GM21381 (cell line): Measurements from ENCODE around the gene FUOM.
A peak's percentile ranks its signal among the peaks of the same experiment; 100 is the strongest.

Experiments used
- ATAC-seq: cut with Tn5 transposase; IDR thresholded peaks from one replicate; pipeline ENCODE4 v1.9.1; 2021; ENCODE audit warnings: mild to moderate bottlenecking, moderate library complexity; ENCODE audit not compliant: unreplicated experiment

FUOM gene

GRCh38 chr10:133315847-133316246 lies 42.0 kb downstream of the FUOM start:
- no peak for ATAC-seq

DNA sequence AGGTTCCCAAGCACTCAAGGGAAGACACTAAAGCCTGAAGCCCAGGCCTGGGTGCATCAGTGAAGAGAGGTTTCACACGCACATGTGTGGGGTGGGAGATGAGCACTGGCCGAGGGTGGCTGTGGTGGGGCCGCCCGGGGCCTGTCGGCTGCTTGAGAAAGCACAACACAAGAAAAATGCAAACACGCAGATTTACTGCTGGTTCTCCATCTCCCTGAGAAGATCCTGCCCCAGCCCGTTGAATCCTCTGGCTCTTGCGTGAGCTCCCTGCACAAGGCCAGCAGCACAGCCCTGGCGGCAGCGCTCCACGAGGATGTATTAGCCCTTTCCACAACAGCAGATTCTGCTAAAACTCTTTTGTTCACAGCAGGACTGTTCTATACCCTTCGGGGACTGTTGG lies 42.9 kb downstream of the FUOM start:
- ATAC-seq = no peak

- ATAC-seq = no peak
Measured at GRCh38 chr10:133313192-133313591, 44.6 kb downstream of the FUOM start.

DNA sequence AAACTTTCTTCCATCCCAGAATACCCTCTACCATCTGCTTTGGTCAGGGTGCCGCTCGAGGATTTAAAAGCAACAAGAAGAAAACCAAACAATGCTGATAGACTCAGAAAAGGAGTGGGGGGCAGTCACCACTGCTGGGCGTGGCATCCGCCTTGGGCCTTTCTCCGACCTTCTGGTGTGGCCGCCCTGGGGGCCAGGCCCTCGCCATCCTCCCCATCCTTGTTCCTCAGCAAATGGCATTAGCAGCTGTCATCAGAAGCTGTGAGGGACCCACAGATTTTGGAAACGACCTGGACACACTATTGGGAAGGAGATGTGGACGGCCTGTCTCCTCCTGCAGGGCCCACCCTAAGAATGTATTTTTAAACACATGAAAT lies 45.1 kb downstream of the FUOM start:
- ATAC-seq = no peak

DNA sequence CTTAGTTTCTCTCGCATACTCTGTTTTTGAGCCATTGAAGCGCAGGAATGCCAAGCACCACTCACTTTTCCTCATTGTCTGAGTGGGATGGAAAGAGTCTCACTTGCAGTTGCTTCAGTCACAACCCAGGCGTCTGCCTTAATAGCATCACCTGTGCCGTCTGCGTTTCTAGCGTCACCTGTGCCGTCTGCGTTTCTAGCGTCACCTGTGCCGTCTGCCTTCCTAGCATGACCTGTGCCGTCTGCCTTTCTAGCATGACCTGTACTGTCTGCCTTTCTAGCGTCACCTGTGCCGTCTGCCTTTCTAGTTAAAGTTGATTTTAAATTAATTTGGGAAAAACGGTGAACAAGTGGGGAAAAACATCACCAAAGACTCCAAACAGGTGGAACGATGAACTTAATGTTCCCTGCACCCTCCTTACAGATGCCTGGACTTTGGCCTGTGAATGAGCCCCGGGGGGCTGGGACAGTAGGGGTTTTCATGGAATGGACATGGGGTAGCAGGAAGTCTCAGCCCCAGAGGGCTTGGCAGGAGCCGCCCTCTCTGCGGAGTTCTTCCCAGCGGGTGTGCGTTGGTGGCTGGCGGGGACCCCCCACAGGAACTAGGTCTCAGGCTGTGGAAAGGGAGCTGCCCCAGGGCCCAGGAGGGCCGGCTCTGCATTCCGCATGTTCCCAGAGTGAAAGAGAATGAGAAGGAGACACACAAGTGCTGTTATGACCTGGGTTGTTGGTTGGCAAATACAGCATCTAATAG lies 45.6 kb downstream of the FUOM start:
- ATAC-seq = no peak

DNA sequence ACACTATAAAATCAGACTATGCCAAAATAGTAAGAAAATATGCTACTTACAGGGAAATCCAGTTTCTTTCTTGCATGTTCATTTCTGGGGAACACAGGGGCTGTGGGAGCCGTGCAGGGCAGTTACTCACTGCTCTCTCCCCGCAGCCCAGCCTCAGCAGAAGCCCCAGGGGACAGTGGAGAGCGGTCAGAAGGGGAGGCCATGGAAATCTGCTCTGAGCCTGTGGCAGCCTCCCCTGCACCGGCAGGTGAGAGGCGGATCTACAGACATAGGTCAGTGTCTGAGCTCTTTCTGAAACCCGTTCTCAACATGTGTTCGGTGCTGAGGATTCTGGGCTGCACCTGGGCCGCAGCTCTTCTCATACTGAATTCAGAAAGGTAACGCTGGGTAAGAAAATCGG lies 46.2 kb downstream of the FUOM start:
- ATAC-seq = no peak

DNA sequence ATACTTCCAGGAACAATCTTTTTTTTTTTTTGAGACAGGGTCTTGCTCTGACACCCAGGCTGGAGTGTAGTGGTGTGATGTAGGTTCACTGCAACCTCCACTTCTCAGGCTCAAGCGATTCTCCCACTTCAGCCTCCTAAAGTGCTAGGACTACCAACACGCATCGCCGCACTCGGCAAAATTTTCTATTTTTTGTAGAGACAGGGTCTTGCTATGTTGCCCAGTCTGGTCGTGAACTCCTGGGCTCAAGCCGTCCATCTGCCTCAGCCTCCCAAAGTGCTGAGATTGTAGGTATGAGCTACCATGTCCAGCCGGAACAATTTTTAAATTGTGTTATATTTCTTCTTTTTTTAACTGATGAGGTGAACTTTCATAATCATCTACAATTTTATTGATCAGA lies 47.0 kb downstream of the FUOM start:
- ATAC-seq = no peak

GRCh38 chr10:133310399-133310755 lies 47.4 kb downstream of the FUOM start:
- no peak for ATAC-seq

GRCh38 chr10:133309720-133310398 lies 48.0 kb downstream of the FUOM start:
- no peak for ATAC-seq

- peak; percentile 71 for ATAC-seq
Measured at GRCh38 chr10:133309100-133309719, 48.6 kb downstream of the FUOM start.

DNA sequence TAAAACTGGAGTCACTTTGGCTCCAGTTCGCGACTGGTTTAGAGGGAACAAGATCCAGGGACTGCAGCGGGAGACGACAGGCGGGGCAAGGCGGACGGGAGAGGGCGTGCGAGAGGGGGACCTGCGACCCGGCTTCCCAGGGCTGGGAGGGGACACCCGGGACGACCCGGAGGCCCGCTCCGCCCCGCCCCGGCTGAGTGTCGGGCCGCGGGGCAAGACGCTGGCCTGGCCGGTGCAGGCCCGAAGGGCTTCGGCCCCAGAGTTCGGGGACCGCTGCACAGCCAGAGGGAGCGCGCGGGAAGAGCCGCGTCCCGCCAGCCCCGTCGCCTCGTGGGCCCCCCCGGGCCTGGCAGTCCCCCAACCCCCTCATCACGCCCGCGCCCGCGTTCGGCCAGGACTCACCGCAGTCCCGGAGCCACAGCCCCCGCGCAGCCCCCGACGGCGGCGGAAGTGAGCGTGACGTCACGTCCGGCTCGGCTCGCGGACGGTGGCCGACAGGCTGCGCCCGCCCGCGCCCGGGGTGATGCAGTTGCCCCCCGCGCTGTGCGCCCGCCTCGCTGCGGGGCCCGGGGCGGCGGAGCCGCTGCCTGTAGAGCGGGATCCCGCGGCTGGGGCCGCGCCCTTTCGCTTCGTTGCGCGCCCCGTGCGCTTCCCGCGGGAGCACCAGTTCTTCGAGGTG lies 49.3 kb downstream of the FUOM start, which contains the start of the genes TUBGCP2 and ZNF511:
Gene TUBGCP2 (minus strand): TSS at position 452 of the 679 bp plus-strand sequence. CDS start 5,931 bp downstream, outside the sequence.
Gene ZNF511 (plus strand): TSS at position 494 of the 679 bp plus-strand sequence. CDS start 30 bp downstream, at position 524.
- ATAC-seq = peak; percentile 72

DNA sequence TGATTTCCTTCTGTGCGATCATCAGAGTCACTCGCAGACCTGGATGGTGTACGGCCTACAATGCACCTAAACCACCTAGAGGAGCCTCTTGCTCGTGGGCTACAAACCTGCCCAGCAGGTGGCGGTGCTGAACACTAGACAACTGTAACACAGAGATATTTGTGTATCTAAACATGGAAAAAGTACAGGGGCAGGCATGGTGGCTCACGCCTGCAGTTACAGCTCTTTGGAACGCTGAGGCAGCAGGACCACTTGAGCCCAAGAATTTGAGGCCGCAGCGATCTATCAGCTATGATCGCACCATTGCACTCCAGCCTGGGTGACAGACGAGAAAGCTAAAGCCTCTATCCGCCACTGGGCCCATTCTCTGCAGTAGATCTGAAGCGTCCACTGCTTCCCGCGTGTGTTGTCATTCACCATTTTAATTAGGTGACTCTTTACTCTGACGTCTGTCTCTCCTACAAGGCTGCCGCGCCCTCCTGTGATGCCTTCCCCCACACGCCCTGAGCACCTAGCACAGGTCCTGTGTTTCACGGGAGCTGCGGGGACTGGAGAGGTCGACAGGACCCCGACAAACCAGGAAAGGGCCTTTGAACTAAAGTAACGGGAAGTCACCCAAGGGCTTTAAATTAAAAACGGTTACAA lies 49.9 kb downstream of the FUOM start:
- ATAC-seq = peak; percentile 31

DNA sequence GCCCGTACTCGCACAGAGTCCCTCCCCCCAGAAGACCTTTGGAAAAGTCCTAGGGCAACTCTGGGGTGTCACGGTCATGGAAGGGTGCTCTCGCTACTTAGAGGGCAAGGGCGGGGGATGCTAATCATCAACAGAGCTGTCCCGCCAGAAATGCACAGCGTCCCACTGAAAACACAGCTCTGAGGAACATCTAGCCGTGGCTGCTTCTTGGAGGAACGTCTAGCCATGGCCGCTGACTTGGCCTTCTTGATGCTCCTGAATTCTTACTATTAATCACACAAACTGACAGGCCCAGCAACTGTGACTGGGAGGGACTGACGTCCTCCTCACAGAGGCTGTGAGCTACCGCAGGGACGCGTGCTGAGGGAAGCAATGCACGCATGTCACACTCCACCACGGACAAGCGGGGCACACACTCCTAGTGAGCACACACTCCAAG lies 50.9 kb downstream of the FUOM start:
- ATAC-seq = no peak

GRCh38 chr10:133306097-133306476 lies 51.7 kb downstream of the FUOM start:
- ATAC-seq = no peak
